Femur (tissue), 1 donor: ENCODE measurements around the gene PTPRT.

Experiments used
- DNase-seq: peaks from one replicate; pipeline ENCODE4 v3.0.0-alpha.2; 2017

PTPRT gene

GRCh38 chr20:43186312-43186711 lies 3.4 kb downstream of the PTPRT start:
- DNase-seq: no peak

- no peak for DNase-seq
Observed at GRCh38 chr20:43185901-43186300, 3.8 kb downstream of the PTPRT start.

- no peak for DNase-seq
Observed at GRCh38 chr20:43183536-43184070, 6.1 kb downstream of the PTPRT start.

- peak; percentile 57 for DNase-seq
Observed at GRCh38 chr20:43178080-43178479, 11.6 kb downstream of the PTPRT start.

- no peak for DNase-seq
Observed at GRCh38 chr20:43176726-43177125, 13.0 kb downstream of the PTPRT start.

GRCh38 chr20:43171930-43172329 lies 17.8 kb downstream of the PTPRT start:
- DNase-seq: no peak

GRCh38 chr20:43170771-43171170 lies 18.9 kb downstream of the PTPRT start:
- DNase-seq: no peak

GRCh38 chr20:43167615-43168014 lies 22.1 kb downstream of the PTPRT start:
- DNase-seq: peak; percentile 50

GRCh38 chr20:43167021-43167420 lies 22.7 kb downstream of the PTPRT start:
- DNase-seq: no peak

- no peak for DNase-seq
Observed at GRCh38 chr20:43165611-43166010, 24.1 kb downstream of the PTPRT start.

- peak; percentile 62 for DNase-seq
Observed at GRCh38 chr20:43164736-43165135, 25.0 kb downstream of the PTPRT start.

GRCh38 chr20:43161716-43162115 lies 28.0 kb downstream of the PTPRT start:
- DNase-seq: no peak

- no peak for DNase-seq
Observed at GRCh38 chr20:43160941-43161340, 28.8 kb downstream of the PTPRT start.

- DNase-seq: no peak
Observed at GRCh38 chr20:43159994-43160393, 29.7 kb downstream of the PTPRT start.

GRCh38 chr20:43155366-43156100 lies 34.2 kb downstream of the PTPRT start:
- DNase-seq: no peak

- no peak for DNase-seq
Observed at GRCh38 chr20:43151901-43152300, 37.8 kb downstream of the PTPRT start.

- DNase-seq: no peak
Observed at GRCh38 chr20:43151256-43151655, 38.5 kb downstream of the PTPRT start.

GRCh38 chr20:43140726-43141125 lies 49.0 kb downstream of the PTPRT start:
- DNase-seq: no peak

GRCh38 chr20:43138061-43138770 lies 51.5 kb downstream of the PTPRT start:
- DNase-seq: no peak

- no peak for DNase-seq
Observed at GRCh38 chr20:43137160-43137559, 52.5 kb downstream of the PTPRT start.

- DNase-seq: no peak
Observed at GRCh38 chr20:43124241-43124640, 65.5 kb downstream of the PTPRT start.

- DNase-seq: no peak
Observed at GRCh38 chr20:43123180-43123579, 66.5 kb downstream of the PTPRT start.

- no peak for DNase-seq
Observed at GRCh38 chr20:43119720-43120119, 70.0 kb downstream of the PTPRT start.

- no peak for DNase-seq
Observed at GRCh38 chr20:43102394-43102793, 87.3 kb downstream of the PTPRT start.
